ENCODE measurements around the gene JAK2.

The JAK2 gene

DNA sequence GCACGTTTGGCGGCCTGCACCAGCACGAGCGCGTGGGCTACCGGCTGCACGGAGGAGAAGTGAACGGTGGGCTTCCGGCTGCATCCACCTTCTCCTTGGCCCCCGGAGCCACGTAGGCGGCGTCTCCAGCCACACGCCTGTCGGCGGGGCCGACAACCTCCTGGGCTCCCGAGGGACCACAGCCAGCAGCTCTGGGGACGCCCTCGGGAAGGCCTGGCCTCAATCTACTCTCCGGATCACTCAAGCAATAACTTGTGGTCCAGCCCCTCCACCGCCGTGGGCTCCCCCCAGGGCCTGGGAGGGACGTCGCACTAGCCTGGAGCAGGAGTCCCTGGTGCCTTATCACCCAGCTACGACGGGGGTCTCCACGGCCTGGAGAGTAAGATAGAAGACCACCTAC lies 126.6 kb downstream of the JAK2 start:
- Histone ChIP-seq H3K4me3 (ENCODE audit: low read length) (no peak overlapping the region), H3K27ac (ENCODE audit: low read depth, low read length) (no peak overlapping the region), H2BK120ac (ENCODE audit: low read depth, low read length) (no peak overlapping the region), H3K36me3 (ENCODE audit: control insufficient read depth, insufficient read depth, low read length) (no peaks in the 10 kb centered on the region), H2BK5ac (ENCODE audit: low read length) (no peak overlapping the region), H3K4me2 (ENCODE audit: low read length) (no peak overlapping the region), H2BK15ac (replicated peaks; ENCODE audit: low read depth) (no peak overlapping the region), H3K18ac (ENCODE audit: low read length) (no peak overlapping the region), H4K5ac (ENCODE audit: low read length) (no peak overlapping the region), H3K23ac (ENCODE audit: low read length) (no peak overlapping the region), H3K79me1 (ENCODE audit: low read length) (no peaks in the 10 kb centered on the region), H2AK5ac (ENCODE audit: low read length) (no peak overlapping the region), H3K9ac (ENCODE audit: low read length) (no peak overlapping the region), H4K8ac (ENCODE audit: low read depth, low read length) (no peak overlapping the region), H3K27me3 (ENCODE audit: insufficient read depth, low read length, poor library complexity) (no peaks in the 10 kb centered on the region), H3K4ac (ENCODE audit: low read depth, low read length) (no peak overlapping the region), H3K4me1 (ENCODE audit: control insufficient read depth, low read depth, low read length) (no peaks in the 10 kb centered on the region), H3K56ac (ENCODE audit: low read length) (no peak overlapping the region), H3K79me2 (ENCODE audit: control insufficient read depth, insufficient read depth, low read length) (no peaks in the 10 kb centered on the region)
- DNase-seq = no peak
- no CpG with 5 or more reads among the region's 28 CpGs for WGBS (ENCODE audit: extremely low coverage, insufficient coverage, low lambda C conversion rate)

DNA sequence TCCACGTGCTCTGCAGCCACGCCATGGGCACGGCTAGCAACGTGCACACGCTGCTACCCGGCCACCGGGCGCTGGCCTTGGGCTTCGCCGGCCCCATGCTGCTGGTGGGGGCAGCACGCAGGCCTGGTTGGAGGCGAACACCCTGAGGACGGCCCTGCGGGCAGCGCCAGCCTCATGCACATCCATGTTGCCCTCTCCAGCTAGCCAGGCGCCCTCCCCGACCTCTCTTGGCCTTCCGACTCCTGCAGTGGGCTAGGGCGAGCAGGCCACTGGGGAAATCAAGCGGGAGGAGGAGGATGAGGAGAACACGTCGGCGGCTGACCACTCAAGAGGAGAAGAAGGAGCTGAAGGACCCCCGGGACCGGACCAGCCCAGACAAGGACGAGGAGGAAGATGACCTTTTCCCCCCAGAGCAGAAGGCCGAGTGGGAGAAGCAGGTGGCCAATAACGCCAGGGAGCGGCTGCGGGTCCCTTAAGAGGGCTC lies 127.1 kb downstream of the JAK2 start:
- no peak overlapping the region for H4K5ac ChIP-seq (ENCODE audit: low read length)
- no peak overlapping the region for H2BK15ac ChIP-seq (replicated peaks; ENCODE audit: low read depth)
- no peak overlapping the region for H3K4me2 ChIP-seq (ENCODE audit: low read length)
- no peak overlapping the region for H2BK120ac ChIP-seq (ENCODE audit: low read depth, low read length)
- no peaks in the 10 kb centered on the region for H3K4me1 ChIP-seq (ENCODE audit: control insufficient read depth, low read depth, low read length)
- no peak overlapping the region for H3K56ac ChIP-seq (ENCODE audit: low read length)
- no peak overlapping the region for H3K4ac ChIP-seq (ENCODE audit: low read depth, low read length)
- H3K79me2 ChIP-seq (ENCODE audit: control insufficient read depth, insufficient read depth, low read length) = no peaks in the 10 kb centered on the region
- no peak overlapping the region for H3K23ac ChIP-seq (ENCODE audit: low read length)
- no peak overlapping the region for H2AK5ac ChIP-seq (ENCODE audit: low read length)
- DNase-seq = no peak
- H3K18ac ChIP-seq (ENCODE audit: low read length) = no peak overlapping the region
- no peak overlapping the region for H4K8ac ChIP-seq (ENCODE audit: low read depth, low read length)
- H3K9ac ChIP-seq (ENCODE audit: low read length) = no peak overlapping the region
- H3K4me3 ChIP-seq (ENCODE audit: low read length) = no peak overlapping the region
- no CpG with 5 or more reads among the region's 30 CpGs for WGBS (ENCODE audit: extremely low coverage, insufficient coverage, low lambda C conversion rate)
- H3K79me1 ChIP-seq (ENCODE audit: low read length) = no peaks in the 10 kb centered on the region
- no peaks in the 10 kb centered on the region for H3K36me3 ChIP-seq (ENCODE audit: control insufficient read depth, insufficient read depth, low read length)
- no peaks in the 10 kb centered on the region for H3K27me3 ChIP-seq (ENCODE audit: insufficient read depth, low read length, poor library complexity)
- H3K27ac ChIP-seq (ENCODE audit: low read depth, low read length) = no peak overlapping the region
- no peak overlapping the region for H2BK5ac ChIP-seq (ENCODE audit: low read length)

GRCh38 chr9:5112646-5113045 lies 127.6 kb downstream of the JAK2 start:
- H4K8ac ChIP-seq (ENCODE audit: low read depth, low read length) = no peak overlapping the region
- no peak overlapping the region for H2AK5ac ChIP-seq (ENCODE audit: low read length)
- no peak overlapping the region for H3K18ac ChIP-seq (ENCODE audit: low read length)
- H3K9ac ChIP-seq (ENCODE audit: low read length) = no peak overlapping the region
- no peaks in the 10 kb centered on the region for H3K36me3 ChIP-seq (ENCODE audit: control insufficient read depth, insufficient read depth, low read length)
- no peak overlapping the region for H2BK15ac ChIP-seq (replicated peaks; ENCODE audit: low read depth)
- no CpG with 5 or more reads among the region's 20 CpGs for WGBS (ENCODE audit: extremely low coverage, insufficient coverage, low lambda C conversion rate)
- H3K27me3 ChIP-seq (ENCODE audit: insufficient read depth, low read length, poor library complexity) = no peaks in the 10 kb centered on the region
- H2BK120ac ChIP-seq (ENCODE audit: low read depth, low read length) = no peak overlapping the region
- DNase-seq = no peak
- H2BK5ac ChIP-seq (ENCODE audit: low read length) = no peak overlapping the region
- H3K27ac ChIP-seq (ENCODE audit: low read depth, low read length) = no peak overlapping the region
- H3K4me1 ChIP-seq (ENCODE audit: control insufficient read depth, low read depth, low read length) = no peaks in the 10 kb centered on the region
- no peaks in the 10 kb centered on the region for H3K79me2 ChIP-seq (ENCODE audit: control insufficient read depth, insufficient read depth, low read length)
- H3K4me2 ChIP-seq (ENCODE audit: low read length) = no peak overlapping the region
- H3K4ac ChIP-seq (ENCODE audit: low read depth, low read length) = no peak overlapping the region
- no peak overlapping the region for H3K56ac ChIP-seq (ENCODE audit: low read length)
- H4K5ac ChIP-seq (ENCODE audit: low read length) = no peak overlapping the region
- no peaks in the 10 kb centered on the region for H3K79me1 ChIP-seq (ENCODE audit: low read length)
- no peak overlapping the region for H3K4me3 ChIP-seq (ENCODE audit: low read length)
- no peak overlapping the region for H3K23ac ChIP-seq (ENCODE audit: low read length)

DNA sequence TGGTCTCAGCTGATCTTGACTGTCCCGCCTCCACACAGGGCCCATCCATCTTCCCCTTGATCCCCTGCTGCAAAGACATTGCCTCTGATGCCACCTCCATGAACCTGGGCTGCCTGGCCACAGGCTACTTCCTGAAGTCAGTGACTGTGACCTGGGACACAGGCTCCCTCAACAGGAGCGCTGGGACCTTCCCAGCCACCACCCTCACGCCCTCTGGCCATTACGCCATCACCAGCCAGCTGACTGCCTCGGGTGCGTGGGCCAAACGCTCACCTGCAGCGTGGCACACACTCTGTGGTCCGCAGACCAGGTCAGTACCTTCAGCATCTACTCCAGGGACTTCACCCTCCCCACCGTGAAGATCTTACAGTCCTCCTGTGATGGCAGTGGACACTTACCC lies 128.5 kb downstream of the JAK2 start:
- no peaks in the 10 kb centered on the region for H3K36me3 ChIP-seq (ENCODE audit: control insufficient read depth, insufficient read depth, low read length)
- no peak overlapping the region for H4K5ac ChIP-seq (ENCODE audit: low read length)
- no peak overlapping the region for H3K4me2 ChIP-seq (ENCODE audit: low read length)

DNA sequence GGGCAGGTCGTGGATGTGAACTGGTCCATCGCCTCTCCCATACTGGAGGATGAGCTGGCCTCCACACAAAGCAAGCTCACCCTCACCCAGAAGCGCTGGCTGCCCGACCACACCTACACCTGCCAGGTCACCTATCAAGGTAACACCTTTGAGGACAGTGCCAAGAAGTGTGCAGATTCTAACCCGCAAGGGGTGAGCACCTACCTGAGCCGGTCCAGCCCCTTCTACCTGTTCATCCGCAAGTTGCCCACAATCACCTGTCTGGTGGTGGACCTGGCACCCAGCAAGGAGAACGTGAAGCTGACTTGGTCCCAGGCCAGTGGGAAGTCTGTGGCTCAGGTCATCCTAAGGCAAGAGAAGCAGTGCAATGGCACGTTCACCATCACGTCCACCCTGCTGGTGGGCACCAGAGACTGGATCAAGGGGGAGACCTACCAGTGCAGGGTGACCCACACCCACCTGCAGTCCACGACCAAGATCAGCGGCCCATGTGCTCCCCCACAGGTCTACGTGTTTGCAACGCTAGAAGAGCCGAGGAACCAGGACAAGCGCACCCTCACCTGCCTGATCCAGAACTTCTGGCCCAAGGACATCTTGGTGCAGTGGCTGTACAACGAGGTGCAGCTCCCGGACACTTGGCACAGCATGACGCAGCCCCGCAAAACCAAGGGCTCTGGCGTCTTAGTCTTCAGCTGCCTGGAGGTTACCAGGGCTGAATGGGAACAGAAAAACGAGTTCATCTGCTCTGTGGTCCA lies 129.1 kb downstream of the JAK2 start:
- Histone ChIP-seq H2BK5ac (ENCODE audit: low read length) (no peak overlapping the region), H3K4me3 (ENCODE audit: low read length) (no peak overlapping the region), H3K27me3 (ENCODE audit: insufficient read depth, low read length, poor library complexity) (no peaks in the 10 kb centered on the region), H3K9ac (ENCODE audit: low read length) (no peak overlapping the region), H3K18ac (ENCODE audit: low read length) (no peak overlapping the region), H3K4ac (ENCODE audit: low read depth, low read length) (no peak overlapping the region), H3K79me1 (ENCODE audit: low read length) (no peaks in the 10 kb centered on the region), H4K5ac (ENCODE audit: low read length) (no peak overlapping the region), H3K56ac (ENCODE audit: low read length) (no peak overlapping the region), H2BK15ac (replicated peaks; ENCODE audit: low read depth) (no peak overlapping the region), H2AK5ac (ENCODE audit: low read length) (no peak overlapping the region), H3K79me2 (ENCODE audit: control insufficient read depth, insufficient read depth, low read length) (no peaks in the 10 kb centered on the region), H3K4me2 (ENCODE audit: low read length) (no peak overlapping the region), H4K8ac (ENCODE audit: low read depth, low read length) (no peak overlapping the region), H3K4me1 (ENCODE audit: control insufficient read depth, low read depth, low read length) (no peaks in the 10 kb centered on the region), H3K23ac (ENCODE audit: low read length) (no peak overlapping the region), H2BK120ac (ENCODE audit: low read depth, low read length) (no peak overlapping the region), H3K27ac (ENCODE audit: low read depth, low read length) (no peak overlapping the region), H3K36me3 (ENCODE audit: control insufficient read depth, insufficient read depth, low read length) (no peaks in the 10 kb centered on the region)
- WGBS (ENCODE audit: extremely low coverage, insufficient coverage, low lambda C conversion rate) = no CpG with 5 or more reads among the region's 22 CpGs
- DNase-seq = no peak

More for the DNA sequence above, 128.5 kb downstream of the JAK2 start:
- no peak overlapping the region for H2BK15ac ChIP-seq (replicated peaks; ENCODE audit: low read depth)
- H2BK5ac ChIP-seq (ENCODE audit: low read length) = no peak overlapping the region
- H3K4me1 ChIP-seq (ENCODE audit: control insufficient read depth, low read depth, low read length) = no peaks in the 10 kb centered on the region
- no peak overlapping the region for H3K56ac ChIP-seq (ENCODE audit: low read length)
- H3K23ac ChIP-seq (ENCODE audit: low read length) = no peak overlapping the region
- no peak overlapping the region for H3K9ac ChIP-seq (ENCODE audit: low read length)
- H3K27me3 ChIP-seq (ENCODE audit: insufficient read depth, low read length, poor library complexity) = no peaks in the 10 kb centered on the region
- no peak overlapping the region for H3K27ac ChIP-seq (ENCODE audit: low read depth, low read length)
- no CpG with 5 or more reads among the region's 10 CpGs for WGBS (ENCODE audit: extremely low coverage, insufficient coverage, low lambda C conversion rate)
- DNase-seq = no peak
- H2BK120ac ChIP-seq (ENCODE audit: low read depth, low read length) = no peak overlapping the region
- H3K4me3 ChIP-seq (ENCODE audit: low read length) = no peak overlapping the region
- H3K79me2 ChIP-seq (ENCODE audit: control insufficient read depth, insufficient read depth, low read length) = no peaks in the 10 kb centered on the region
- no peak overlapping the region for H4K8ac ChIP-seq (ENCODE audit: low read depth, low read length)
- no peak overlapping the region for H3K4ac ChIP-seq (ENCODE audit: low read depth, low read length)
- H3K18ac ChIP-seq (ENCODE audit: low read length) = no peak overlapping the region
- no peak overlapping the region for H2AK5ac ChIP-seq (ENCODE audit: low read length)
- H3K79me1 ChIP-seq (ENCODE audit: low read length) = no peaks in the 10 kb centered on the region

DNA sequence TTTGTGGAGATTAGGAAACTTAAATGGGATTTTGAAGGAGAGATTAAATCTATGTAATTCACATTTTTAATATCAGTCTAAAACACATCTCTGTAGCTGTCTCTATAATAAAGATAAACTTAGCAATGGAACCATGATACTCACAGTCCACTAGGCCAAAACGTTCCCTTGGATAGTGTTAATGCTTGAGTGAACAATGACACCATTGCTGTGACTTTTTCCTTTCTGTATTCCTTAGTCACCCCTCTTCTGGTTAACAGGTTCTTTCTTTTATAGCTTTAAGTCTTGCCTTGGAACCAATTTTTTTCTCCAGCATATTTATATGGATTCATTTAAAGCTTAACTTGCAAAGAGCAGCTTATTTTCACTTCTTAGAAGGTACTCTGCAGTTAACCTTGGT lies 137.0 kb downstream of the JAK2 start:
- H3K4me2 ChIP-seq (ENCODE audit: low read length) = no peak overlapping the region
- no peak overlapping the region for H2BK15ac ChIP-seq (replicated peaks; ENCODE audit: low read depth)
- no peak overlapping the region for H3K23ac ChIP-seq (ENCODE audit: low read length)
- H3K18ac ChIP-seq (ENCODE audit: low read length) = no peak overlapping the region
- H4K5ac ChIP-seq (ENCODE audit: low read length) = no peak overlapping the region
- no peak for DNase-seq
- H4K8ac ChIP-seq (ENCODE audit: low read depth, low read length) = no peak overlapping the region
- H3K27me3 ChIP-seq (ENCODE audit: insufficient read depth, low read length, poor library complexity) = no peaks in the 10 kb centered on the region
- no peak overlapping the region for H3K4ac ChIP-seq (ENCODE audit: low read depth, low read length)
- H2AK5ac ChIP-seq (ENCODE audit: low read length) = no peak overlapping the region
- no peak overlapping the region for H2BK5ac ChIP-seq (ENCODE audit: low read length)
- H3K4me1 ChIP-seq (ENCODE audit: control insufficient read depth, low read depth, low read length) = no peaks in the 10 kb centered on the region
- H3K36me3 ChIP-seq (ENCODE audit: control insufficient read depth, insufficient read depth, low read length) = no peaks in the 10 kb centered on the region
- H3K27ac ChIP-seq (ENCODE audit: low read depth, low read length) = no peak overlapping the region
- no peaks in the 10 kb centered on the region for H3K79me1 ChIP-seq (ENCODE audit: low read length)
- no peak overlapping the region for H3K56ac ChIP-seq (ENCODE audit: low read length)
- H2BK120ac ChIP-seq (ENCODE audit: low read depth, low read length) = no peak overlapping the region
- H3K79me2 ChIP-seq (ENCODE audit: control insufficient read depth, insufficient read depth, low read length) = no peaks in the 10 kb centered on the region
- WGBS (ENCODE audit: extremely low coverage, insufficient coverage, low lambda C conversion rate) = no CpG with 5 or more reads among the region's 1 CpG
- H3K4me3 ChIP-seq (ENCODE audit: low read length) = no peak overlapping the region
- no peak overlapping the region for H3K9ac ChIP-seq (ENCODE audit: low read length)

Data from mesendoderm (in vitro differentiated cells).